Ovary (tissue), 3 donors: ENCODE results near the gene HTR1D.

Experiments
- POLR2A ChIP-seq: fragments of 450-650 bp; IDR thresholded peaks from one replicate; pipeline ENCODE4 v1.6.1; 2017; ENCODE audit warnings: antibody characterized with exemption, mild to moderate bottlenecking, moderate library complexity
- TF ChIP-seq, protein P1 (sequence below), 3 donors: fragments of 450-650 bp in 2 of 3; fragments of 200-600 bp in 1 of 3; IDR thresholded peaks; one replicate each; pipeline versions ENCODE4 v1.5.1 to v1.8.0; 2016 to 2022; ENCODE audit warnings: antibody characterized with exemption in 3 of 3, mild to moderate bottlenecking in 1 of 3
- donor health status: DM: no; HTN: no; CAD: no.

DNA sequence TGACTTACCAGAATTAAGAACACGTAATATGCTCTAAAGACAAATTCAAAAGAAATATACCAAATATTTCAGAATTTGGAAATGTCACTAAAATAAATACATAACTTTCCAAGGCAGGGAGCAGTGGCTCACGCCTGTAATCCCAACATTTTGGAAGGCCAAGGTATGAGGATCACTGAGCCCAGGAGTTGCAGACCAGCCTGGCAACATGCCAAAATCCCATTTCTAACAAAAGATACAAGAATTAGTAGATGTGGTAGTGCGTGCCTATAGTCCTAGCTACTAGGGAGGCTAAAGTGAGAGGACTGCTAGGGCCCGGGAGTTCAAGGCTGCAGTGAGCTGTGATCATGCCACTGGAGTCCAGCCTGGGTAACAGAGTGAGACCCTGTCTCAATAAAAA lies 60.4 kb downstream of the HTR1D start:
- TF ChIP-seq, protein P1, sequence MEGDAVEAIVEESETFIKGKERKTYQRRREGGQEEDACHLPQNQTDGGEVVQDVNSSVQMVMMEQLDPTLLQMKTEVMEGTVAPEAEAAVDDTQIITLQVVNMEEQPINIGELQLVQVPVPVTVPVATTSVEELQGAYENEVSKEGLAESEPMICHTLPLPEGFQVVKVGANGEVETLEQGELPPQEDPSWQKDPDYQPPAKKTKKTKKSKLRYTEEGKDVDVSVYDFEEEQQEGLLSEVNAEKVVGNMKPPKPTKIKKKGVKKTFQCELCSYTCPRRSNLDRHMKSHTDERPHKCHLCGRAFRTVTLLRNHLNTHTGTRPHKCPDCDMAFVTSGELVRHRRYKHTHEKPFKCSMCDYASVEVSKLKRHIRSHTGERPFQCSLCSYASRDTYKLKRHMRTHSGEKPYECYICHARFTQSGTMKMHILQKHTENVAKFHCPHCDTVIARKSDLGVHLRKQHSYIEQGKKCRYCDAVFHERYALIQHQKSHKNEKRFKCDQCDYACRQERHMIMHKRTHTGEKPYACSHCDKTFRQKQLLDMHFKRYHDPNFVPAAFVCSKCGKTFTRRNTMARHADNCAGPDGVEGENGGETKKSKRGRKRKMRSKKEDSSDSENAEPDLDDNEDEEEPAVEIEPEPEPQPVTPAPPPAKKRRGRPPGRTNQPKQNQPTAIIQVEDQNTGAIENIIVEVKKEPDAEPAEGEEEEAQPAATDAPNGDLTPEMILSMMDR (IDR thresholded peaks at IDR 0.05) = no peak
- no peak for TF ChIP-seq POLR2A
